Suprapubic skin (tissue), 4 donors: ENCODE results near the gene TBC1D22A.

ENCODE experiments used
- EP300 ChIP-seq: sonication (generic); formaldehyde crosslinking; IDR thresholded peaks from one replicate; pipeline ENCODE4 v1.6.1; 2017; ENCODE audit warnings: antibody characterized with exemption
- POLR2AphosphoS5 ChIP-seq, 3 donors: sonication (generic); formaldehyde crosslinking; IDR thresholded peaks; one replicate each; pipeline ENCODE4 v1.6.1; 2017; ENCODE audit warnings: antibody characterized with exemption in 3 of 3
- TF ChIP-seq, protein P1 (sequence below), 2 donors: fragments of 200-600 bp in 1 of 2; fragments of 450-650 bp in 1 of 2; sonication (generic) in 1 of 2; IDR thresholded peaks; one replicate each; pipeline ENCODE4 v1.5.1; 2016 to 2019; ENCODE audit warnings: antibody characterized with exemption in 2 of 2, mild to moderate bottlenecking in 1 of 2, moderate library complexity in 1 of 2

DNA sequence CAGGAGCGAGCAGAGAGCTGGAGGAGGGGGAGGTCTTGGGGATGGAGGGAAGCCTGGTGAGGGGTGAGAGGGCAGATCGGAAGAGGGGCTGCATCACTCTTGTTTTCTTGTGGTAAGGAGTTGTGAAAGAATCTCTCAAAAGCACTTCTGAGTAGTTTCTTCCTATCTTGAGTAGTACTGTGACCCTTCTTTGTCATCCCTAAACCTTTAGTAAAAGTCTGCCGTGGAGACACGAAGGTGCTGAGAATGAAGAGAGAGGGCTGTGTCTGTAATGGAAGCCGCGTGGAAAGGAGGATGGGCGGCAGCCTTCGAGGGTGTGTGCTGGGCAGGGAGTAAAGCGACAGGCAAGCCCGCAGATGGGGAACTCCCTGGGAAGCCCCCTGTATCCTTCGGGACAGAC is 237.8 kb downstream of the TBC1D22A start:
- TF ChIP-seq, protein P1, sequence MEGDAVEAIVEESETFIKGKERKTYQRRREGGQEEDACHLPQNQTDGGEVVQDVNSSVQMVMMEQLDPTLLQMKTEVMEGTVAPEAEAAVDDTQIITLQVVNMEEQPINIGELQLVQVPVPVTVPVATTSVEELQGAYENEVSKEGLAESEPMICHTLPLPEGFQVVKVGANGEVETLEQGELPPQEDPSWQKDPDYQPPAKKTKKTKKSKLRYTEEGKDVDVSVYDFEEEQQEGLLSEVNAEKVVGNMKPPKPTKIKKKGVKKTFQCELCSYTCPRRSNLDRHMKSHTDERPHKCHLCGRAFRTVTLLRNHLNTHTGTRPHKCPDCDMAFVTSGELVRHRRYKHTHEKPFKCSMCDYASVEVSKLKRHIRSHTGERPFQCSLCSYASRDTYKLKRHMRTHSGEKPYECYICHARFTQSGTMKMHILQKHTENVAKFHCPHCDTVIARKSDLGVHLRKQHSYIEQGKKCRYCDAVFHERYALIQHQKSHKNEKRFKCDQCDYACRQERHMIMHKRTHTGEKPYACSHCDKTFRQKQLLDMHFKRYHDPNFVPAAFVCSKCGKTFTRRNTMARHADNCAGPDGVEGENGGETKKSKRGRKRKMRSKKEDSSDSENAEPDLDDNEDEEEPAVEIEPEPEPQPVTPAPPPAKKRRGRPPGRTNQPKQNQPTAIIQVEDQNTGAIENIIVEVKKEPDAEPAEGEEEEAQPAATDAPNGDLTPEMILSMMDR (IDR thresholded peaks at IDR 0.05) = no peak
- TF ChIP-seq EP300 (no peak), POLR2AphosphoS5 (IDR thresholded peaks at IDR 0.05) (no peak)
